Fibroblast of villous mesenchyme (primary cell): ENCODE measurements around the gene ADAMTSL2. TPM values are rescaled to one million over a fixed set of nuclear protein-coding genes. Genes with fewer than 3 reads are reported as not detected.
"Not testable (repeated sequence)": the region's sequence is repeated elsewhere in the genome, so short reads cannot be mapped to it uniquely, and the experiment has no call there.

Experiments used
- DNase-seq: peaks from one replicate; pipeline ENCODE4 v3.0.0-alpha.2; 2010; ENCODE audit warnings: low read depth
- H3K4me3 ChIP-seq: 2 replicates; pipeline ENCODE4 v1.5.1; 2011; ENCODE audit warnings: low read depth, mild to moderate bottlenecking, low read length
- total RNA-seq: library from RNA; depleted of rRNA; stranded (reverse); fragments of >200 nt; gene quantifications from 2 replicates; pipeline ENCODE4 v1.2.3, GENCODE V29; 2012
- TF ChIP-seq, protein P1 (sequence below): IDR thresholded peaks from 2 replicates; pipeline ENCODE4 v1.5.1; 2012; ENCODE audit warnings: low read depth, mild to moderate bottlenecking, low read length; ENCODE audit not compliant: insufficient read depth

Gene ADAMTSL2
- total RNA-seq, 1 donor, result under 0.01 TPM

DNA sequence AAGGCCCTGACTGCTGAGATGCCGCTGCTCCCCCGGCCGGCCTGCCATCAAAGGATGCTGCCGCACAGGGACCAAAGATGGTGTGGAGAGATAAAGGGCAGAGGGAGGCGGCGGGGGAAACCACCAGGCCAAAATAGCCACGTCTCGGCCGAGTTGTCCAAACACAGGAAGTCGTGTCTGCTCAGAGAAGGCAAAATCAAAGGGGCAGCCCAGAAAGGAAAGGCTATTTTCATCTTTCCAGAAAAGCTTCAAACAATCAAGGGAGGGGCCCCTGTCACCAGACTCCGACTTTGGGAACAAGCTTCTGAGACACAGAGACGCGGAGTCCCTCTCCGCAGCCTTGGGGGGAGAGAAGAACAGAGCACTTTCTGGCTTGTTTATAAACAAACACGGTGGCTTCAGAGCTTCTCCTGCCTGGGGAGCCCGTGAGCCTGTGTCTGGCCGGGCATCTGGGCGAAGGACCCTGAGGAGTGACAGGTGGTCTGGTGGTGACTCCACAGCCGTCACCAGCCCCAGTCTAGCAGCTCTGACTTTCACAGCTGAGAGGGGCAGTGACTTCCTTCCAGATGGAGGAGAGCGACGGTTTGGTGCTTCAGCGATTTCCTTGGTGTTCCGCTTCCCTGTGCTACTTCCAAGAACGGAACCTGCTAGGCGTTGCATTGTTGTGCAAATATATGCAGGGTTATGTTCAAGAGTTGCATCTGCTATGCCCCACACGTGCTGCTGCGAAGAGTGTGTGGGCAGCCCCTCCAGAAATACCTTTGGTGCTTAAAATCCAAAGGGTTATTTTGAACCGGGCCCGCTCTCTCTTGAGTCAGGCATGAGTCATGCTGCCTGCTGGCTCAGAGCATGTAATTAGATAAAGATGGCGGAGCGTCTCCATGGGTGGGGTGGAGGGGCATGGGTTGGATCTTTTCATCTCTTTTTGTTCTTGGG, 24.0 kb downstream of the ADAMTSL2 start:
- TF ChIP-seq, protein P1, sequence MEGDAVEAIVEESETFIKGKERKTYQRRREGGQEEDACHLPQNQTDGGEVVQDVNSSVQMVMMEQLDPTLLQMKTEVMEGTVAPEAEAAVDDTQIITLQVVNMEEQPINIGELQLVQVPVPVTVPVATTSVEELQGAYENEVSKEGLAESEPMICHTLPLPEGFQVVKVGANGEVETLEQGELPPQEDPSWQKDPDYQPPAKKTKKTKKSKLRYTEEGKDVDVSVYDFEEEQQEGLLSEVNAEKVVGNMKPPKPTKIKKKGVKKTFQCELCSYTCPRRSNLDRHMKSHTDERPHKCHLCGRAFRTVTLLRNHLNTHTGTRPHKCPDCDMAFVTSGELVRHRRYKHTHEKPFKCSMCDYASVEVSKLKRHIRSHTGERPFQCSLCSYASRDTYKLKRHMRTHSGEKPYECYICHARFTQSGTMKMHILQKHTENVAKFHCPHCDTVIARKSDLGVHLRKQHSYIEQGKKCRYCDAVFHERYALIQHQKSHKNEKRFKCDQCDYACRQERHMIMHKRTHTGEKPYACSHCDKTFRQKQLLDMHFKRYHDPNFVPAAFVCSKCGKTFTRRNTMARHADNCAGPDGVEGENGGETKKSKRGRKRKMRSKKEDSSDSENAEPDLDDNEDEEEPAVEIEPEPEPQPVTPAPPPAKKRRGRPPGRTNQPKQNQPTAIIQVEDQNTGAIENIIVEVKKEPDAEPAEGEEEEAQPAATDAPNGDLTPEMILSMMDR, result no peak
- no peak overlapping the region for H3K4me3 ChIP-seq
- DNase-seq, result peak; percentile 76

DNA sequence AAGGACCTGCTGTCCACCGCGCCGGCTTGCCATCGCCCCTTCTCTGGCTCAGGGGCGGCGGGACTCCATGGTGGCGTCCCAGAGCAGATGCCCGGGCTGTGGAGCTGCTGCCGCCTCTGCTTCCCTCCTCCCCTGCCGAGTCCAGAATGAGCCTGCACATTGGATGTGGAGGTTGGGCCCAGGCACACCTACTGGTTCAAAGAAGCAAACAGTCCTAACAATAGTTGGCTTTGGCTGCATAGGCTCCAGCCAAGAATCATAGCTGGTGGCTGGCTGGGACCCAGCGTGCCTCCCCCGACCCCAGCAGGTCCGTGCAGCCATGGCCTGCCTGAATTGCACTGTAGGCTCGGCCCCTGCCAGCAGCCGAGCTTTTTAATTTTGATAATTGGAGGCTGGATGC, 25.8 kb downstream of the ADAMTSL2 start:
- DNase-seq, result no peak
- no peak overlapping the region for H3K4me3 ChIP-seq
- TF ChIP-seq, protein P1, result no peak

DNA sequence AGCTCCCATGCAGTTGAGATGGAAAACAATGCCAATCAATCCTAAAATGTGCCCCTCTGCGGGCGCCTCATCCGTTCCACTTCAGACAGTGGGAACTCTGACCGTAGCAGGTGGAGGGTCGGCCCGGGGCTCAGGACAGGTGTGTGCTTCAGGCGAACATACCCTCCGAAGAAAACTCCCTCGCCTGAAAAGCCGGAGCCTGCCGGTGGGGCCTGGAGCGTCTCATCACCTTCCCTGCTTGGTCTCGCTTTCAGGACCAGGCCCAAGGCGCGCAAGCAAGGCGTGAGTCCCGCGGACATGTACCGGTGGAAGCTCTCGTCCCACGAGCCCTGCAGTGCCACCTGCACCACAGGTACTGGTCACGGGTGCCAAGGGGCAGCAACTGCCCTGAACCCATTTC, 26.4 kb downstream of the ADAMTSL2 start:
- H3K4me3 ChIP-seq, result no peak overlapping the region
- TF ChIP-seq, protein P1, result no peak
- no peak for DNase-seq

DNA sequence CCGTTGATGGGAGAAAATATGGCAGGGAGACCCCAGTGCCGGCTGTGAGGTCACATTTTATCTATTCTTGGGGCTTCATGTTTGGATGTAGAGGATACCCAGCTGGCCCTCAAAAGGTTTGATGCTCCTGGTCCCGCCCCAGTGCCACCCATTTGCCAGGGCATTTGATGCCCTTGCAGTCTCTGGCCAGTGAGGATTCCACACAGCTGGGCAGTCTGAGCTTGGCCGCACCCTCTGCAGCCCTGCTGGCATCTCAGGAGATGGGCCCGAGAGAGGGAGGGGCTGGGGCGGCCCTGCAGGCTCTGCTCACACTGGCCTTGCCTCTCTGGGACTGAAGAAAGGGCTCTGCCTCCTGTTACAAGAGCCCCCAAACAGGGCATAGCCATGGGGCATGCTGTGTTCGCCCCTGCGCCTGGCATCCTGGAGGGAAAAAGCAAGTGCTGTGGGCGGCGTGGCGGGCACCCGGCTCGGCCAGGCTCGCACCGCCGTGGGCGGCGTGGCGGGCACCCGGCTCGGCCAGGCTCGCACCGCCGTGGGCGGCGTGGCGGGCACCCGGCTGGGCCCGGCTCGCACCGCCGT, 27.6 kb downstream of the ADAMTSL2 start:
- no peak for DNase-seq
- TF ChIP-seq, protein P1, result no peak
- H3K4me3 ChIP-seq, result no peak overlapping the region

DNA sequence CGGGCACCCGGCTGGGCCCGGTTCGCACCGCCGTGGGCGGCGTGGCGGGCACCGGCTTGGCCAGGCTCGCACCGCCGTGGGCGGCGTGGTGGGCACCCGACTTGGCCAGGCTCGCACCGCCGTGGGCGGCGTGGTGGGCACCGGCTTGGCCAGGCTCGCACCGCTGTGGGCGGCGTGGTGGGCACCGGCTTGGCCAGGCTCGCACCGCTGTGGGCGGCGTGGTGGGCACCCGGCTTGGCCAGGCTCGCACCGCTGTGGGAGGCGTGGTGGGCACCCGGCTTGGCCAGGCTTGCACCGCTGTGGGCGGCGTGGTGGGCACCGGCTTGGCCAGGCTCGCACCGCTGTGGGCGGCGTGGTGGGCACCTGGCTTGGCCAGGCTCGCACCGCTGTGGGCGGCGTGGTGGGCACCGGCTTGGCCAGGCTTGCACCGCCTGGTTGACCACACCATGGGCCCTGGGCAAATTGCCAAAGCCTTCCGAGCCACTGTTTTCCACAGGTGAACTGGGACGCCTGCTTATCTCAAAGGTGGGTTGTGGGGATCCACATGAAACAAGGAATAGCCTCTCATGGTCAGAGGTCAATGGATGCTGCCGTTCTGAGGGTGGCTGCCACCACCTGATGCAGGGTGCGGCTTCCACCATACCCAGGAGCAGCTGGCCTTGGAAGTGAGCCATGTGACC, 28.2 kb downstream of the ADAMTSL2 start:
- H3K4me3 ChIP-seq, result no peak overlapping the region
- TF ChIP-seq, protein P1, result no peak
- no peak for DNase-seq

DNA sequence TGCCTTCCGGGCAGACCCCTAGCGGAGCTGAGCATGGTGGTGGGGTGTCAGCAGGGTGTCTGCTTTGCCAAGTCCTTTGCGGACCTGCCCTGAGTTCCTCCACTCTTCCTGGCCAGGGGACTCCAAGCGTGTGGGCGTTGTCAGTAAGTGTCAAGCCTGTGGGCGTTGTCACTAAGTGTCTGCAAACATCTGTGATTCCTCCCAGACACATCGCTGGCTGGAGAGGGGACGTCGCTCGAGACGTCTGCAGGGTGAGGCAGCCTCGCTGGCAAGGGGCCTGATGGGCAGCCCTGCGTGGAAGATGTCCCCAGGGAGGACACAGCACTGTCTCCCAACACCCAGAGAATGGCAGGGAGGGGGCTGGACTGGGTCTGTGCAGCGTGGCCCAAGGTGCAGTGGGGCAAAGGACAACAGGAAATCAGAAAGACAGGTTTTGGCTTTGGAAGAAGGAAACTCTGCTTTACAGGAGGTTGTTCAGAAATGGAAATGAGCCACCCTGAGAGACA, 28.8 kb downstream of the ADAMTSL2 start:
- TF ChIP-seq, protein P1, result no peak
- H3K4me3 ChIP-seq, result no peak overlapping the region
- DNase-seq, result peak; percentile 61

DNA sequence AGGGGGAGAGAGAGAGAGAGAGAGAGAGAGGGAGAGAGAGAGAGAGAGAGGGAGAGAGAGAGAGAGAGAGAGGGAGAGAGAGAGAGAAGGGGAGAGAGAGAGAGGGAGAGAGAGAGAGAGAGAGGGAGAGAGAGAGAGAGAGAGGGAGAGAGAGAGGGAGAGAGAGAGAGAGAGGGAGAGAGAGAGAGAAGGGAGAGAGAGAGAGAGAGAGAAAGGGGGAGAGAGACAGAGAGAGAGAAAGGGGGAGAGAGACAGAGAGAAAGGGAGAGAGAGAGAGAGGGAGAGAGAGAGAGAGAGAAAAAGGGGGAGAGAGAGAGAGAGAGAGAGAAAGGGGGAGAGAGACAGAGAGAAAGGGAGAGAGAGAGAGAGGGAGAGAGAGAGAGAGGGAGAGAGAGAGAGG, 29.3 kb downstream of the ADAMTSL2 start:
- not testable (repeated sequence) for H3K4me3 ChIP-seq, DNase-seq
